ENCODE data around the gene ALDH1A1. TPM values are rescaled to one million over a fixed set of nuclear protein-coding genes. Genes with fewer than 3 reads are reported as not detected.

Gene ALDH1A1
- total RNA-seq, 1 donor from 2014 or later: 19.8 TPM

Other genes with a start within 250 kb of the ALDH1A1 start
- 53.1 TPM for gene ANXA1, start 198.8 kb upstream of the ALDH1A1 start, total RNA-seq